Measurements from ENCODE around the gene WFDC2.

- TF ChIP-seq CTCF (IDR thresholded peaks at IDR 0.05) (no peak), POLR2A (IDR thresholded peaks at IDR 0.05; ENCODE audit: low read depth) (no peak)
These were observed at the start of gene WFDC2 for GRCh38 chr20:45469336-45470261.
